ENCODE results near the gene PITPNC1. TPM values are rescaled to one million over a fixed set of nuclear protein-coding genes. Genes with fewer than 3 reads are reported as not detected.

The PITPNC1 gene
- total and polyA plus RNA-seq, 2 of the 13 experiments (the other 11 are each of a cell fraction or from before 2014, with no cell fraction given) = 4.1 to 5.7 TPM

DNA sequence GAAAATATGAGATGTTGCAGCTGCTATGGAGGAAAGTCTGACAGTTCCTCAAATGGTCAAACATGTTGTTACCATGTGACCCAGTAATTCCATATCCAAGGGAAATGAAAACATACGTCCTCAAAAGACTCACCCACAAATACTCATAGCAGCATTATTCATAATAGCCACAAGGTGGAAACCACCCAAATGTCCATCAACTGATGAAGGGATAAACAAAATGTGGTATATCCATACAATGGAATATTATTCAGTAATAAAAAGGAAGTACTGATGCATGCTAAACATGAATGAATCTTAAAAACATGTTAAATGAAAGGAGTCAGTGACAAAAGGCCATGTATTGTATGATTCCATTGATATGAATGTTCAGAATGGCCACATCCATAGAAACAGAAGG is 140.2 kb downstream of the PITPNC1 start:
- in situ Hi-C loops (cut with HindIII; ENCODE audit: extremely low pct_ligation_motif_present, low pct_unique_long_range_greater_than_20kb) = no loop called here
- intact Hi-C loops (cut with micrococcal nuclease; ENCODE audit: unreplicated experiment) = no loop called here
- H3K27me3 ChIP-seq (ENCODE audit: control insufficient read depth in 1 of 2, insufficient read depth in 2 of 2, low read length in 2 of 2) = no peaks in the 10 kb centered on the region
- no peaks in the 10 kb centered on the region for H4K20me1 ChIP-seq (ENCODE audit: insufficient read depth, low read length)
- H3K4me3 ChIP-seq (replicated peaks in 1 of 3; ENCODE audit: insufficient read depth in 1 of 3, low read depth in 2 of 3, low read length in 3 of 3) = no peak overlapping the region
- H3K79me2 ChIP-seq (ENCODE audit: insufficient read depth, low read length) = no peaks in the 10 kb centered on the region
- FAIRE-seq (no peak), ATAC-seq (no peak), DNase-seq (ENCODE audit: low spot score) (no peak)
- no peaks in the 10 kb centered on the region for H3K4me1 ChIP-seq (ENCODE audit: insufficient read depth, low read length)
- BruUV-seq (replicated peaks) = no TSS peak
- no peak overlapping the region for H2AFZ ChIP-seq (ENCODE audit: low read length)
- no peaks in the 10 kb centered on the region for H3K36me3 ChIP-seq (replicated peaks in 1 of 2; ENCODE audit: control insufficient read depth in 1 of 2, insufficient read depth in 2 of 2, low read length in 2 of 2)
- 18% methylated on average over 1 of the region's 1 CpG for WGBS (ENCODE audit: low lambda C conversion rate)
- H3K9ac ChIP-seq (ENCODE audit: insufficient read depth, low read depth, low read length) = no peak overlapping the region
- TF ChIP-seq NKX3-1 (CRISPR knock-in tag; IDR thresholded peaks at IDR 0.05) (no peak), ARNTL (CRISPR knock-in tag; IDR thresholded peaks at IDR 0.05) (no peak), NCOA1 (CRISPR knock-in tag; IDR thresholded peaks at IDR 0.05) (no peak)
- TF ChIP-seq, protein P1, sequence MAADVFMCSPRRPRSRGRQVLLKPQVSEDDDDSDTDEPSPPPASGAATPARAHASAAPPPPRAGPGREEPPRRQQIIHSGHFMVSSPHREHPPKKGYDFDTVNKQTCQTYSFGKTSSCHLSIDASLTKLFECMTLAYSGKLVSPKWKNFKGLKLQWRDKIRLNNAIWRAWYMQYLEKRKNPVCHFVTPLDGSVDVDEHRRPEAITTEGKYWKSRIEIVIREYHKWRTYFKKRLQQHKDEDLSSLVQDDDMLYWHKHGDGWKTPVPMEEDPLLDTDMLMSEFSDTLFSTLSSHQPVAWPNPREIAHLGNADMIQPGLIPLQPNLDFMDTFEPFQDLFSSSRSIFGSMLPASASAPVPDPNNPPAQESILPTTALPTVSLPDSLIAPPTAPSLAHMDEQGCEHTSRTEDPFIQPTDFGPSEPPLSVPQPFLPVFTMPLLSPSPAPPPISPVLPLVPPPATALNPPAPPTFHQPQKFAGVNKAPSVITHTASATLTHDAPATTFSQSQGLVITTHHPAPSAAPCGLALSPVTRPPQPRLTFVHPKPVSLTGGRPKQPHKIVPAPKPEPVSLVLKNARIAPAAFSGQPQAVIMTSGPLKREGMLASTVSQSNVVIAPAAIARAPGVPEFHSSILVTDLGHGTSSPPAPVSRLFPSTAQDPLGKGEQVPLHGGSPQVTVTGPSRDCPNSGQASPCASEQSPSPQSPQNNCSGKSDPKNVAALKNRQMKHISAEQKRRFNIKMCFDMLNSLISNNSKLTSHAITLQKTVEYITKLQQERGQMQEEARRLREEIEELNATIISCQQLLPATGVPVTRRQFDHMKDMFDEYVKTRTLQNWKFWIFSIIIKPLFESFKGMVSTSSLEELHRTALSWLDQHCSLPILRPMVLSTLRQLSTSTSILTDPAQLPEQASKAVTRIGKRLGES (CRISPR knock-in tag; IDR thresholded peaks at IDR 0.05; ENCODE audit: borderline replicate concordance) = no peak
- TF ChIP-seq, protein P2, sequence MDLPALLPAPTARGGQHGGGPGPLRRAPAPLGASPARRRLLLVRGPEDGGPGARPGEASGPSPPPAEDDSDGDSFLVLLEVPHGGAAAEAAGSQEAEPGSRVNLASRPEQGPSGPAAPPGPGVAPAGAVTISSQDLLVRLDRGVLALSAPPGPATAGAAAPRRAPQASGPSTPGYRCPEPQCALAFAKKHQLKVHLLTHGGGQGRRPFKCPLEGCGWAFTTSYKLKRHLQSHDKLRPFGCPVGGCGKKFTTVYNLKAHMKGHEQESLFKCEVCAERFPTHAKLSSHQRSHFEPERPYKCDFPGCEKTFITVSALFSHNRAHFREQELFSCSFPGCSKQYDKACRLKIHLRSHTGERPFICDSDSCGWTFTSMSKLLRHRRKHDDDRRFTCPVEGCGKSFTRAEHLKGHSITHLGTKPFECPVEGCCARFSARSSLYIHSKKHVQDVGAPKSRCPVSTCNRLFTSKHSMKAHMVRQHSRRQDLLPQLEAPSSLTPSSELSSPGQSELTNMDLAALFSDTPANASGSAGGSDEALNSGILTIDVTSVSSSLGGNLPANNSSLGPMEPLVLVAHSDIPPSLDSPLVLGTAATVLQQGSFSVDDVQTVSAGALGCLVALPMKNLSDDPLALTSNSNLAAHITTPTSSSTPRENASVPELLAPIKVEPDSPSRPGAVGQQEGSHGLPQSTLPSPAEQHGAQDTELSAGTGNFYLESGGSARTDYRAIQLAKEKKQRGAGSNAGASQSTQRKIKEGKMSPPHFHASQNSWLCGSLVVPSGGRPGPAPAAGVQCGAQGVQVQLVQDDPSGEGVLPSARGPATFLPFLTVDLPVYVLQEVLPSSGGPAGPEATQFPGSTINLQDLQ (CRISPR knock-in tag; IDR thresholded peaks at IDR 0.05) = no peak
- TF ChIP-seq, protein P3, sequence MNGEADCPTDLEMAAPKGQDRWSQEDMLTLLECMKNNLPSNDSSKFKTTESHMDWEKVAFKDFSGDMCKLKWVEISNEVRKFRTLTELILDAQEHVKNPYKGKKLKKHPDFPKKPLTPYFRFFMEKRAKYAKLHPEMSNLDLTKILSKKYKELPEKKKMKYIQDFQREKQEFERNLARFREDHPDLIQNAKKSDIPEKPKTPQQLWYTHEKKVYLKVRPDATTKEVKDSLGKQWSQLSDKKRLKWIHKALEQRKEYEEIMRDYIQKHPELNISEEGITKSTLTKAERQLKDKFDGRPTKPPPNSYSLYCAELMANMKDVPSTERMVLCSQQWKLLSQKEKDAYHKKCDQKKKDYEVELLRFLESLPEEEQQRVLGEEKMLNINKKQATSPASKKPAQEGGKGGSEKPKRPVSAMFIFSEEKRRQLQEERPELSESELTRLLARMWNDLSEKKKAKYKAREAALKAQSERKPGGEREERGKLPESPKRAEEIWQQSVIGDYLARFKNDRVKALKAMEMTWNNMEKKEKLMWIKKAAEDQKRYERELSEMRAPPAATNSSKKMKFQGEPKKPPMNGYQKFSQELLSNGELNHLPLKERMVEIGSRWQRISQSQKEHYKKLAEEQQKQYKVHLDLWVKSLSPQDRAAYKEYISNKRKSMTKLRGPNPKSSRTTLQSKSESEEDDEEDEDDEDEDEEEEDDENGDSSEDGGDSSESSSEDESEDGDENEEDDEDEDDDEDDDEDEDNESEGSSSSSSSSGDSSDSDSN (CRISPR knock-in tag; IDR thresholded peaks at IDR 0.05) = no peak
- no peak overlapping the region for H3K4me2 ChIP-seq (ENCODE audit: low read depth, low read length)
- ChIA-PET CTCF (ENCODE audit: low intra/inter-chr PET ratio, low total read pairs) (no interaction called here), POLR2A (no interaction called here)
- no peak overlapping the region for H3K27ac ChIP-seq (ENCODE audit: extremely low read length, insufficient read depth, low read length)
- H3K9me3 ChIP-seq (ENCODE audit: low read length) = no peaks in the 10 kb centered on the region
